ENCODE data around the gene CTSA.

DNA sequence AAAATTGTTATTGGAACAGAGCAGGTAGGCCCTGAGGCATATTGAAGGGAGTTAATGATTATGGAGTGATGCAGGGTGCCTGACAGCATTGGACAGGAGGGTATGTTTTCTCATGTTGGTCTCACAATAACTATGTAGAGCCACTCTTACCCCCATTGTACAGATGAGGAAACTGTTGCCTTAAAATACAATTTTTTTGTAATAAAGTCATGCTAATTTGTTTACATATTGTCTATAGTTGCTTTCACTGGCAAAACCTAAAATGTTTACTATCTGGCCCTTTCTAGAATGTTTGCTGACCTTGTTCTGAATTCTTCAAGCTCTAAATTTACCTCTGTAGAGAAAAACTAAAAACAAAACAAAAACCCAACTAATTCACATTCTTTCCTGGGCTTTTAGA is 39.6 kb upstream of the CTSA start:
- no peak for TF ChIP-seq EZH2phosphoT487 (IDR thresholded peaks at IDR 0.05)
- TF ChIP-seq, protein P1, sequence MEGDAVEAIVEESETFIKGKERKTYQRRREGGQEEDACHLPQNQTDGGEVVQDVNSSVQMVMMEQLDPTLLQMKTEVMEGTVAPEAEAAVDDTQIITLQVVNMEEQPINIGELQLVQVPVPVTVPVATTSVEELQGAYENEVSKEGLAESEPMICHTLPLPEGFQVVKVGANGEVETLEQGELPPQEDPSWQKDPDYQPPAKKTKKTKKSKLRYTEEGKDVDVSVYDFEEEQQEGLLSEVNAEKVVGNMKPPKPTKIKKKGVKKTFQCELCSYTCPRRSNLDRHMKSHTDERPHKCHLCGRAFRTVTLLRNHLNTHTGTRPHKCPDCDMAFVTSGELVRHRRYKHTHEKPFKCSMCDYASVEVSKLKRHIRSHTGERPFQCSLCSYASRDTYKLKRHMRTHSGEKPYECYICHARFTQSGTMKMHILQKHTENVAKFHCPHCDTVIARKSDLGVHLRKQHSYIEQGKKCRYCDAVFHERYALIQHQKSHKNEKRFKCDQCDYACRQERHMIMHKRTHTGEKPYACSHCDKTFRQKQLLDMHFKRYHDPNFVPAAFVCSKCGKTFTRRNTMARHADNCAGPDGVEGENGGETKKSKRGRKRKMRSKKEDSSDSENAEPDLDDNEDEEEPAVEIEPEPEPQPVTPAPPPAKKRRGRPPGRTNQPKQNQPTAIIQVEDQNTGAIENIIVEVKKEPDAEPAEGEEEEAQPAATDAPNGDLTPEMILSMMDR (IDR thresholded peaks at IDR 0.05): no peak
- TF ChIP-seq EZH2 (IDR thresholded peaks at IDR 0.05): no peak

Measured in neural progenitor cell (in vitro differentiated cells).